HG02943 (cell line): ENCODE results near the gene TGIF2.

Source experiments
- ATAC-seq: cut with Tn5 transposase; IDR thresholded peaks from one replicate; pipeline ENCODE4 v1.9.1; 2021; ENCODE audit warnings: mild to moderate bottlenecking, low read depth, moderate library complexity; ENCODE audit not compliant: unreplicated experiment

Gene TGIF2

GRCh38 chr20:36573103-36573797 is at the start of gene TGIF2:
Gene TGIF2, plus strand, starts transcription at chr20:36573597. Its CDS starts 5,178 bp downstream, at chr20:36578775.
- ATAC-seq, result no peak

- ATAC-seq, result no peak
Observed at GRCh38 chr20:36525620-36526365, 47.6 kb upstream of the TGIF2 start.

GRCh38 chr20:36526521-36527011 is 46.8 kb upstream of the TGIF2 start:
- no peak for ATAC-seq

- no peak for ATAC-seq
Observed at GRCh38 chr20:36527331-36528125, 45.9 kb upstream of the TGIF2 start.

GRCh38 chr20:36528176-36528874 is 45.1 kb upstream of the TGIF2 start:
- ATAC-seq, result no peak

GRCh38 chr20:36528875-36529417 is 44.5 kb upstream of the TGIF2 start:
- no peak for ATAC-seq

GRCh38 chr20:36532388-36532787 is 41.0 kb upstream of the TGIF2 start:
- no peak for ATAC-seq

GRCh38 chr20:36532822-36533221 is 40.6 kb upstream of the TGIF2 start:
- ATAC-seq, result no peak

GRCh38 chr20:36538026-36538722 is 35.2 kb upstream of the TGIF2 start:
- ATAC-seq, result no peak

- ATAC-seq, result no peak
Observed at GRCh38 chr20:36540551-36541211, 32.7 kb upstream of the TGIF2 start.

- no peak for ATAC-seq
Observed at GRCh38 chr20:36541227-36541767, 32.1 kb upstream of the TGIF2 start, which contains the start of gene MYL9. Gene MYL9, plus strand, starts transcription at chr20:36541519. Its CDS starts 3,366 bp downstream, at chr20:36544885.

GRCh38 chr20:36541768-36542488 is 31.5 kb upstream of the TGIF2 start:
- no peak for ATAC-seq

- no peak for ATAC-seq
Observed at GRCh38 chr20:36542516-36543183, 30.7 kb upstream of the TGIF2 start.

GRCh38 chr20:36543184-36544133 is 29.9 kb upstream of the TGIF2 start:
- no peak for ATAC-seq

- no peak for ATAC-seq
Observed at GRCh38 chr20:36544134-36545018, 29.0 kb upstream of the TGIF2 start.
